SJSA1 (cell line): ENCODE results near the gene MLPH. TPM values are rescaled to one million over a fixed set of nuclear protein-coding genes. Genes with fewer than 3 reads are reported as not detected.
A peak's percentile ranks its signal among the peaks of the same experiment; 100 is the strongest.

Experiments
- DNase-seq, 2 experiments: peaks; one replicate each; pipeline ENCODE4 v3.0.0-alpha.2; 2015 to 2020; ENCODE audit warnings: low spot score in 2 of 2, low read depth in 1 of 2
- H3K27ac ChIP-seq: fragments of 250-450 bp; sonication (Bioruptor Pico); 2 replicates; pipeline ENCODE4 v1.5.1; 2020; ENCODE audit warnings: mild to moderate bottlenecking, moderate library complexity
- H3K27me3 ChIP-seq: fragments of 250-450 bp; sonication (Bioruptor Pico); replicated peaks from 2 replicates; pipeline ENCODE4 v1.5.1; 2020; ENCODE audit warnings: mild to moderate bottlenecking, moderate library complexity
- H3K36me3 ChIP-seq: fragments of 250-450 bp; sonication (Bioruptor Pico); 2 replicates; pipeline ENCODE4 v1.5.1; 2020; ENCODE audit warnings: mild to moderate bottlenecking
- H3K4me1 ChIP-seq: fragments of 250-450 bp; sonication (Bioruptor Pico); replicated peaks from 2 replicates; pipeline ENCODE4 v1.6.1; 2021; ENCODE audit warnings: mild to moderate bottlenecking
- H3K4me3 ChIP-seq: fragments of 250-450 bp; sonication (Bioruptor Pico); 2 replicates; pipeline ENCODE4 v1.5.1; 2020; ENCODE audit warnings: mild to moderate bottlenecking
- H3K9me3 ChIP-seq: fragments of 250-450 bp; sonication (Bioruptor Pico); replicated peaks from 2 replicates; pipeline ENCODE4 v1.5.1; 2020; ENCODE audit warnings: mild to moderate bottlenecking
- total RNA-seq: library from RNA; depleted of rRNA; stranded (reverse); fragments of >200 nt; shearing (Covaris generic); gene quantifications from 2 replicates; pipeline ENCODE4 v1.2.3, GENCODE V29; 2014

Gene MLPH
- total RNA-seq, 1 experiment from 2014 or later: 0.50 TPM

DNA sequence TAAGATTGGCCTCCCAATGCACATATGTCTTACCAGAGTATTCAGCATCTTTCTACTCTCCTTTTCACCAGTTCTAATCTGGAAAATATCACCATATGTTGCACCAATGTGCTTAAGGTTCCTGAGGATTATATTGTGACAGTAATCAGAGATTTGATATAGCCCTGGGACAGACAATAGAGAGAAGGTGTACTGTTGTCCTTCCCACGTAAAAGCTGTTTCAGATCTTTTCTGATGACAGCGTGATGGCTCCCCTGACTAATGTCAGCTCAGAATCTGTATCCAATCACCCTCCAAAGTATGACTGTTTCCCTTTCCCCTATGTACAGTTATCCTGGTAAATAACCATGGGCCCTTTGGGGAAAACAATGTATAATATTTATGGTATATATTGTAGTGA, 9.0 kb upstream of the MLPH start:
- no peaks in the 10 kb centered on the region for H3K27me3 ChIP-seq
- H3K27ac ChIP-seq: no peak overlapping the region
- peaks cover 29% of the 10 kb centered on the region for H3K4me1 ChIP-seq
- H3K4me3 ChIP-seq: no peak overlapping the region
- no peak for DNase-seq
- H3K36me3 ChIP-seq: no peaks in the 10 kb centered on the region
- no peaks in the 10 kb centered on the region for H3K9me3 ChIP-seq

DNA sequence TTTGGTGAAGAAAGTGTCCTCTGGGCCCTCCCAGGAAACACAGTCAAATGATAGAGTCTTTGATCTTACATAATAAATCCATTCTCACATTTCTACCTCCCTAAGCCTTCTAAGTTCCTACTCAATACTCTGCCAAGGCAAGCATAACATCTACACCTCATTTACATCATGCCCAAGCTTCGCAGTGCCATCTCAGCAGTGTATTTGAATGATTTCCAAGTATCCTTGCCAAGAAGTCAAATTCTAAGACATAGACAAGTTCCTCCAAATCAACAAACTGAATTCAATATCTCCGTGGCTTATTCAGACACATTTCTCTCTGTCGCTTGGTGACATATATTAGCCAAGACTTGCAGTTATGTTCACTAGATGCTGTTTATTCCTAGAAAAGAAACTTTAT, 8.1 kb upstream of the MLPH start:
- Histone ChIP-seq H3K27me3 (no peaks in the 10 kb centered on the region), H3K27ac (no peak overlapping the region), H3K36me3 (no peaks in the 10 kb centered on the region), H3K4me3 (no peak overlapping the region), H3K4me1 (peaks cover 33% of the 10 kb centered on the region), H3K9me3 (no peaks in the 10 kb centered on the region)
- DNase-seq: no peak

DNA sequence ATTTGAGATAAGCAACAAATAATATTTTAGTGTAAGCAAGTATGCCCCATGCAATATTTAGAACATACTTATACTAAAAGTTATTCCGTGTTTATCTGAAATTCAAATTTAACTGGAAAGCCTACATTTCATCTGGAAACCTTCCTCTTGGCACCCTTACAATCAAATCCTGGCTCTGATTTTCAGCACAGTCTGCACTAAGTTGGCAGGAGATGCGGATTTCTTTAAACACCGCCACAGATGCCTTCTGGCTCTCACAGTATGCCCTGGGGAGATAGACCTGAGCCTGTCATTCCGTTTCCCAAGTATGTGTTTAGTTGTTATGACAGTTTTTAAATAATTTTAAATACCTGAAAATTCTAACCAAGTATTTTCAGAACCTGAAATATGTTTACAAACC, 7.3 kb upstream of the MLPH start:
- Histone ChIP-seq H3K36me3 (no peaks in the 10 kb centered on the region), H3K9me3 (no peaks in the 10 kb centered on the region), H3K4me3 (no peak overlapping the region), H3K27me3 (no peaks in the 10 kb centered on the region), H3K4me1 (peaks cover 27% of the 10 kb centered on the region), H3K27ac (no peak overlapping the region)
- no peak for DNase-seq

DNA sequence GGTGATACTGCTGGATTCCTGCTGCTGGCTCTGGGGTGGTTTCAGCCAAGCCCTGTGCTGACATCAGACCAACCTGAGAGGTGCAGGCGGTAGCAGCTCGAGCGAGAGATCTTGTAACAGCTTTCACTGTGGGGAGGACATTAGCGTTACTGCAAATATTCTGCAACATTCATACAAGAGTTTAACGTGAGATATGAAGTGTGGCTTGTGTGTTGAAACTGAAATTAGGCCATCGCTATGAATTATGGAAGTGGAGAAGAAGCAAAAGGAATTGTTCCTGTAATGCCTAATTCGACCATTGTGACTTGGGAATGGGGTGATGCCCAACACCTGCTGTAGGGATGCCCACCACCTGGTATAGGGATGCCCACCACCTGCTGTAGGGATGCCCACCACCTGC, 6.5 kb upstream of the MLPH start:
- H3K4me1 ChIP-seq: peaks cover 22% of the 10 kb centered on the region
- no peak for DNase-seq
- no peaks in the 10 kb centered on the region for H3K36me3 ChIP-seq
- H3K9me3 ChIP-seq: no peaks in the 10 kb centered on the region
- H3K27ac ChIP-seq: no peak overlapping the region
- H3K27me3 ChIP-seq: no peaks in the 10 kb centered on the region
- no peak overlapping the region for H3K4me3 ChIP-seq

DNA sequence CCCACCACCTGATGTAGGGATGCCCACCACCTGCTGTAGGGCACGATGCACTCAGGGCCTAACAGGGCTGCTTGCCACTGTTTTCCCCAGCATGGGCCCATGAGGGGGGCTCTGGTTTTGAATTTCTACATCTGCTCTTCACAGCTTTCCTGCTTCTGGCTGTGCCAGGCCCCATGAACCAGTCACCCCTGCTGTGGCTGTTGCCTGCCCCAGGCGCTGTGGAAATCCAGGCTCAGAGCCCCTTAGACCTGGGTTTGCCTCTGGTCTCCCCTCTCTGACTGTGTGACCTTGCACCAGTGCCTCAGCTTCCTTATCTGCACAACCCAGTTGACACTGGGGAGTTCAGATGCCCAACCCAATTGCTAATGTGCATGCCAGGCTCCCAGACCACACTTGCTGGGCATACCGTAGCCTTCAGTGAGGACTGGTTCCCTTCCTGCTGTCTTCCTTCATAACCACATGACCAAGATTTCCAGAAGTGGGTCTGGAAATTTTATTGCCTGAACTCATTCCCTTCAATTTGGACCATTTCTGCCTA, 6.0 kb upstream of the MLPH start:
- H3K4me1 ChIP-seq: peaks cover 17% of the 10 kb centered on the region
- no peak for DNase-seq
- no peak overlapping the region for H3K4me3 ChIP-seq
- no peaks in the 10 kb centered on the region for H3K36me3 ChIP-seq
- H3K27ac ChIP-seq: no peak overlapping the region
- H3K9me3 ChIP-seq: no peaks in the 10 kb centered on the region
- H3K27me3 ChIP-seq: peaks cover 4% of the 10 kb centered on the region; the same call in 1 of the 2 replicates

DNA sequence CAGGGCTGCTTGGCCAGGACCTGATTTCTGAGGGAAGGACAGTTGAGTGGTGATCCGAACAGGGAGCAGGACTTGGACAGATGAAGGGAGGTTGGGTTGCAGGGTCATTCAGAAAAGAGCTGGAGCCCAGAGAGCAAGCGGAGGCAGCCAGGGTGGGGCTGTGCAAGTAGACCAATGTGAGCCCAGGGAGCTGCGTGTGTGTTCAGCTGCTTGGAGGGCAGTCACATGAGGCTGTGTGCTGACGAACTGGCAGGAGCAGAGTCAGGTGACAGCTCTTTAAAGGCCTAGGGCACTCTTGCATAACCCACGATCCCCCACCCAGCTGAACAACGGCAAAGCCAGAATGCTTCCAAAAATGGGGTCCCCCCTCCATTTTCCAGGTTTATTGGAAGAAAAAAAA, 4.6 kb upstream of the MLPH start:
- H3K36me3 ChIP-seq: no peaks in the 10 kb centered on the region
- no peak overlapping the region for H3K4me3 ChIP-seq
- H3K4me1 ChIP-seq: peaks cover 25% of the 10 kb centered on the region
- no peak for DNase-seq
- H3K27me3 ChIP-seq: peaks cover 16% of the 10 kb centered on the region
- no peaks in the 10 kb centered on the region for H3K9me3 ChIP-seq
- H3K27ac ChIP-seq: no peak overlapping the region

- H3K27me3 ChIP-seq: peaks cover 16% of the 10 kb centered on the region
- peaks cover 25% of the 10 kb centered on the region for H3K4me1 ChIP-seq
- H3K27ac ChIP-seq: no peak overlapping the region
- DNase-seq: peak; percentile 74 to 80
- H3K4me3 ChIP-seq: no peak overlapping the region
- no peaks in the 10 kb centered on the region for H3K36me3 ChIP-seq
- H3K9me3 ChIP-seq: no peaks in the 10 kb centered on the region
Observed at GRCh38 chr2:237483018-237483731, 3.9 kb upstream of the MLPH start.

DNA sequence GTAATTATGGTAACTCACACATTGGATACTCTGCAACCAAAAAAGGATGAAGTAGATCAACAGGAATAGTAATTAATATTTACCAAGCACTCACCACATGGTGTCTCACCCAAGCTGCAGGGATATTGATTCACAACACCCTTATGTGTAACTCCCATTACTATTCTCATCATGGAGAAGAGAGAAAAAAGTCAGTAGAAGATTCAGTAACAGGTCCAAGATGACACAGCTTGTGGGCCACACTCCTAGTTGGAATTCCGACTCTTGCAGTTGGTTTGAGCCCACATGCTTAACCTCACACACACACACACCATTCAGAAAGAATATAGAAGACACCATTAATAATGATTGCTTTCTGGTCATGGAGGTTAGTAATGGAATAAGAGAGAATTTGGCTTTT, 1.7 kb upstream of the MLPH start:
- Histone ChIP-seq H3K27ac (no peak overlapping the region), H3K9me3 (no peaks in the 10 kb centered on the region), H3K4me3 (no peak overlapping the region), H3K4me1 (peaks cover 36% of the 10 kb centered on the region), H3K36me3 (no peaks in the 10 kb centered on the region), H3K27me3 (peaks cover 16% of the 10 kb centered on the region)
- DNase-seq: no peak

GRCh38 chr2:237485844-237486243, 1.2 kb upstream of the MLPH start:
- Histone ChIP-seq H3K27me3 (peaks cover 16% of the 10 kb centered on the region), H3K4me3 (no peak overlapping the region), H3K27ac (no peak overlapping the region), H3K36me3 (no peaks in the 10 kb centered on the region), H3K9me3 (no peaks in the 10 kb centered on the region), H3K4me1 (peaks cover 36% of the 10 kb centered on the region)
- DNase-seq: no peak

DNA sequence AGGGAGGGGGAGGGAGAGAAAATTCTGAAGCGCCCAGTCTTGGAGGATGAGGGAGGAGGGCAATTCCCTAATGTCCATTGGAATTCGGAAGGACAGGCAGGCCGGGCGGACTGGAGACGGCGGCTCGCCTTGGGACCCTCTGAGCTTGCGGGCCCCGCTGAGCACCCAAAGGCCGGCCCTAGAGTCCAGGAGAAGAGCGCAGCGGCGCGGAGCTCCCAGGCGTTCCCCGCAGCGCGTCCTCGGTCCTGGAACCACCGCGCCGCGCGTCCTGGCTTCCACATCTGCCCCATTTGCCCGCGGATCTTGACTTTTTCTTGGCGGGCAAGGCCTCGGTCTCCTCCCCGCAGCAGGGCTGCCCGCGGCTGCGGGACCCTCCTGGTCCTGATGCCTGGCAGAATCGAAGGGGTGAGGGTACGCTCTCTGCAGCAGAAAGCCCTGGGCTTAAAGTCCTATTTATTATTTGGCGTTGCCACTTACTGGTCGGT, 675 bp upstream of the MLPH start:
- Histone ChIP-seq H3K4me1 (peaks cover 36% of the 10 kb centered on the region), H3K9me3 (peaks cover 4% of the 10 kb centered on the region), H3K27me3 (peaks cover 16% of the 10 kb centered on the region), H3K27ac (no peak overlapping the region), H3K4me3 (peak overlapping the region; percentile 29), H3K36me3 (no peaks in the 10 kb centered on the region)
- DNase-seq: no peak

DNA sequence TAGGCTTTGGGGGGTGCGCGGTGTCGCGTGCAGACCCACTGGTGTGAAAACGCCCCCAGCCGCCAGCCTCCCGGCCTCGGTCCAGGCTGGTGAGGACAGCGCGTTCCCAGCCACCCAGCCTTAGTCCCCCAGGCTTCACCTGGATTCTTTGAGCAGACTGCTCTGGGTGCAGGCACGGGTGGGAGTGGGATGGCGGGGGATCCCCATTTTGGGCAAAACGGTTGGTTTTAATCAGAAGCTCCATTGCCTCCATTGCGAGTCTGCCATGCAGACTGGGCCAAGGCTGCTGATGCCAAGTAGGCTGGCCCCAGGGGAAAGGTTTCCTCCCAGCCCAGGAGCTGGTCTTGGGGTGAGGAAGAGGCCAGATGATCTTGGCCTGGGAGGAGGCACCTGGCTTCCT, 445 bp downstream of the MLPH start:
- H3K4me1 ChIP-seq: peaks cover 36% of the 10 kb centered on the region
- H3K27me3 ChIP-seq: peaks cover 16% of the 10 kb centered on the region
- H3K27ac ChIP-seq: no peak overlapping the region
- peaks cover 11% of the 10 kb centered on the region for H3K9me3 ChIP-seq
- no peaks in the 10 kb centered on the region for H3K36me3 ChIP-seq
- no peak for DNase-seq
- H3K4me3 ChIP-seq: no peak overlapping the region

DNA sequence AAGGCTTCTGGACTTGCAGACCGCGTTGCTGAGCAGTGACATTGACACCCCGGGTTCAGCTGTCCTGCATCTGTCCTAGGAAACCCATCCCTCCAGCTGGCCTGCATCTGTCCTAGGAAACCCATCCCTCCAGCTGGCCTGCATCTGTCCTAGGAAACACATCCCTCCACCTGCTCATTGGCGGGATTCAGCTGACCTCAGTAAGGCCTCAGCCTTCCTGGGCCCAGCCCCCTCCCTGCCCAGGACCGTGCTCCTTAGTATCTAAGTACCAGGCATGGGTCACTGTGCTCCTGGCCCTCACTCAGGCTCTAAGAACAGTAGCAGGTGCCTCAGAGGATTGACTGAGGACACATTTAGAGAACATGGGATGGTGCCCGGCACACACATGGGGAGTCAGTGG, 1.2 kb downstream of the MLPH start:
- Histone ChIP-seq H3K4me1 (peaks cover 32% of the 10 kb centered on the region), H3K36me3 (no peaks in the 10 kb centered on the region), H3K27ac (no peak overlapping the region), H3K4me3 (no peak overlapping the region), H3K27me3 (peaks cover 16% of the 10 kb centered on the region), H3K9me3 (peaks cover 13% of the 10 kb centered on the region)
- no peak for DNase-seq

GRCh38 chr2:237488901-237489860, 2.1 kb downstream of the MLPH start:
- peak; percentile 53 to 61 for DNase-seq
- H3K27ac ChIP-seq: no peak overlapping the region

More at GRCh38 chr2:237488901-237489860, 2.1 kb downstream of the MLPH start:
- Histone ChIP-seq H3K27me3 (peaks cover 16% of the 10 kb centered on the region), H3K36me3 (no peaks in the 10 kb centered on the region), H3K4me1 (peaks cover 23% of the 10 kb centered on the region), H3K9me3 (peaks cover 14% of the 10 kb centered on the region), H3K4me3 (no peak overlapping the region)
